GM21390 (cell line): ENCODE measurements around the gene ASB1.

Source experiments
- ATAC-seq: cut with Tn5 transposase; IDR thresholded peaks from one replicate; pipeline ENCODE4 v1.9.1; 2021; ENCODE audit not compliant: unreplicated experiment

ASB1 gene

DNA sequence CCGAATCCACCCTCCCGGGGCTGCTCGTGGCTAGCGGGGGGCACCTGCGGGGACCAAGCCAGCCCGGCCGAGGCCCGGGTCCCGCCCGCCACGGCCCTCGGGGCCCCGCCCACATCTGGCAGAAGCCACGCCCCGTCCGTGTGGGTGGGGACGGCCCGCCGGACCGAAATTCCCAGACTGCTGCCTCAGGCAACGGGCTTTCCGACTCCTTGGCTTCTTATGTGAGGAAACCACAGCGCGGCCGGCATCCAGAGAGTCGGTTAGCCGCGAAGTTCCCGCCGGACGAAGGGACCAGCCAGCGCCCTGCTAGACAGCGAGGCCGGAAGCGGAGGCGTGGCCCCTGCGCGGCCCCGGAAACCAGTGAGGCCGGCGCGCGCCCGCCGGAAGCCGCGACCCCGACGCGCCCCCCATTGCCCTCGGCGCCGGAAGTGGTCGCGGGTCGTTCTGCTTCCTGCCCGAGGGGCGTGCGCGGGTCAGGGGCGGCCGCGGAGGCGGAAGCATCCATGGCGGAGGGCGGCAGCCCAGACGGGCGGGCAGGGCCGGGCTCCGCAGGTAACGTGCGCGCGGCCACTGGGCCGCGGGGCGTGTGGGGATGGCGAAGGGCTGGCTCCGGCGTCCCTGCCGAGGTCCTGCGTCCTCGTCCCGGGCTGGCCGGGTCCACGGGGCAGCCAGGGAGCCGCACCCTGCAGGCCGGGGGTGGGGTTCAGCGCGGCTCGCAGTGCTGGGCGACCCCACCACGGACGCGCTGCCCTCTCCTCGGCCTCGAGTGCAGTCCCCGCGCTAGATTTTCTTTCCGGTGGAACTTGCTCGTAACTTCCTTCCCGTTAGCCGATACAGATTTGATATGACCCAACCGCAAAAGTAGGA lies at the start of gene ASB1:
TSS of gene ASB1 (plus strand) at position 360 of the 867 bp plus-strand sequence. CDS start at position 504, 144 bp downstream.
- ATAC-seq = peak; percentile 84

GRCh38 chr2:238378230-238379095 lies 48.3 kb upstream of the ASB1 start:
- ATAC-seq = no peak

- ATAC-seq = no peak
Measured at GRCh38 chr2:238379096-238379810, 47.5 kb upstream of the ASB1 start.

DNA sequence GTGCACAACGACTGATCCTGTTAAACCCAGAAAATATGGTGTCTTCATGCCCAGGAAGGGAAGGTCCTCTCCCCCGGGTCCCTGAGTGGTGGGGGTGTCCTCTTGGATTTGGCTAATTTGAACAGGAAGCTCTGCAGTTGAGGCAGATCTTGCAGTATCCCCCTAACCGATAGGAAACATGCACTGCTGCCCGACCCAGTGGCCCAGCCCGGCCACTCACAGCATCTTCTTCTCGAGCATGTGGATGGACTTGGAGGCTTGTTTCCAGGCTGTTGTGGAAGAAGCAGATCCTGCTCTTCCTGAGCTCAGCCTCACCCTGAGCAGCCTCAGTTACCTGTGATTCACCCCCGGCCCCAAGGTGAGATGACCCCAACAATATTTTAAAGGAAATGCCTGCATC lies 46.4 kb upstream of the ASB1 start:
- no peak for ATAC-seq

- ATAC-seq = no peak
Measured at GRCh38 chr2:238380785-238381184, 45.9 kb upstream of the ASB1 start.

GRCh38 chr2:238381341-238382115 lies 45.2 kb upstream of the ASB1 start:
- no peak for ATAC-seq

- no peak for ATAC-seq
Measured at GRCh38 chr2:238382381-238382781, 44.3 kb upstream of the ASB1 start.

GRCh38 chr2:238383135-238383534 lies 43.6 kb upstream of the ASB1 start:
- no peak for ATAC-seq

GRCh38 chr2:238383743-238384380 lies 42.9 kb upstream of the ASB1 start:
- peak; percentile 46 for ATAC-seq

- ATAC-seq = no peak
Measured at GRCh38 chr2:238387332-238387731, 39.4 kb upstream of the ASB1 start.

GRCh38 chr2:238388794-238389193 lies 37.9 kb upstream of the ASB1 start:
- no peak for ATAC-seq

- no peak for ATAC-seq
Measured at GRCh38 chr2:238389988-238390589, 36.6 kb upstream of the ASB1 start.

- ATAC-seq = no peak
Measured at GRCh38 chr2:238391042-238391689, 35.6 kb upstream of the ASB1 start.

- no peak for ATAC-seq
Measured at GRCh38 chr2:238396663-238397062, 30.1 kb upstream of the ASB1 start.

DNA sequence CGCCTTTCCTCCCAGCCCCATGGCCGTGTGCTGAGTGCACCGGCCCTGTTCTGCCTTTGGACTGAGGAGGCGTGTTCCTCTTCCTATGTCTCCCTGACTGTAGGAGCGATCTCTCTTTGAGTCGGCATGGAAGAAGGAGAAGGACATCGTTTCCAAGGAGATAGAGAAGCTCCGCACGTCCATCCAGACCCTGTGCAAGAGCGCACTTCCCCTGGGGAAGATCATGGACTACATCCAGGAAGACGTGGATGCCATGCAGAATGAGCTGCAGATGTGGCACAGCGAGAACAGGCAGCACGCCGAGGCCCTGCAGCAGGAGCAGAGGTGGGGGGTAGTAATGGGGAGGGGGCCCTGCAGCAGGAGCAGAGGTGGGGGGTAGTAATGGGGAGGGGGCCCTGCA lies 29.4 kb upstream of the ASB1 start:
- ATAC-seq = no peak

GRCh38 chr2:238398577-238398976 lies 28.1 kb upstream of the ASB1 start:
- ATAC-seq = no peak

DNA sequence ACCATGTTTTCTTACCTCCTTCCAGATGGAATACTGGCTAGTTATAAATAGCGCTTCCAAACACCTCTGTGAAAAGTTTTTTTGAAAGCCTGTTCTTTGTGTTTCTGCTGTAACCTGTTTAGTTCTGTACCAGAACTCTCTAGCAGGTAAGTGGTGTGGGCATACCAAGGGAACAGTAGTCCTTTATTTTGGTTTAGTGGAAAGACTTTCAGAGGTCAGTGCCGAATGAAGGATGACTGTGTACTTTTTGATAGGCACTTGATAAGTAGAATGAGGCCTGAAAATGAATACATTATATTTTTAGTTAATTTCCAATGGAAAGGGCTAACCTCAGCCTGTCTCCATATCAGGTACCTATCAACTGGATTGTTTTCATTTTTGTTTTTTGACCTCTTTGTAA lies 27.6 kb upstream of the ASB1 start:
- ATAC-seq = no peak

- no peak for ATAC-seq
Measured at GRCh38 chr2:238401551-238401950, 25.2 kb upstream of the ASB1 start.
